Smooth muscle cell (in vitro differentiated cells): Measurements from ENCODE around the gene ADGRV1. TPM values are rescaled to one million over a fixed set of nuclear protein-coding genes. Genes with fewer than 3 reads are reported as not detected.

ENCODE experiments used
- DNase-seq: peaks from one replicate; lab custom pipeline; 2025; ENCODE audit not compliant: unreplicated experiment; lab: John Stamatoyannopoulos, UW
- H2AFZ ChIP-seq: fragments of 200-600 bp; sonication (generic); 2 replicates; pipeline ENCODE4 v1.6.0; 2016; ENCODE audit warnings: antibody characterized with exemption, low read depth, mild to moderate bottlenecking
- H3F3A ChIP-seq: fragments of 200-600 bp; sonication (generic); 2 replicates; pipeline ENCODE4 v1.6.0; 2017; ENCODE audit warnings: antibody characterized with exemption, low read depth
- H3K27ac ChIP-seq: fragments of 200-600 bp; sonication (generic); 2 replicates; pipeline ENCODE4 v1.5.1; 2016; ENCODE audit warnings: low read depth, mild to moderate bottlenecking
- H3K27me3 ChIP-seq: fragments of 200-600 bp; sonication (generic); 2 replicates; pipeline ENCODE4 v1.6.1; 2016; ENCODE audit warnings: low read depth, mild to moderate bottlenecking
- H3K36me3 ChIP-seq: fragments of 200-600 bp; sonication (generic); 2 replicates; pipeline ENCODE4 v1.5.1; 2016; ENCODE audit warnings: low read depth
- H3K4me1 ChIP-seq: fragments of 200-600 bp; sonication (generic); 2 replicates; pipeline ENCODE4 v1.5.1; 2016; ENCODE audit warnings: low read depth
- H3K4me2 ChIP-seq: fragments of 200-600 bp; sonication (generic); 2 replicates; pipeline ENCODE4 v1.6.0; 2016; ENCODE audit warnings: mild to moderate bottlenecking
- H3K4me3 ChIP-seq: fragments of 200-600 bp; sonication (generic); 2 replicates; pipeline ENCODE4 v1.5.1; 2016; ENCODE audit warnings: mild to moderate bottlenecking
- H3K79me2 ChIP-seq: fragments of 200-600 bp; sonication (generic); 2 replicates; pipeline ENCODE4 v1.6.0; 2016; ENCODE audit warnings: low read depth, mild to moderate bottlenecking
- H3K9ac ChIP-seq: fragments of 200-600 bp; sonication (generic); 2 replicates; pipeline ENCODE4 v1.6.0; 2016; ENCODE audit warnings: low read depth
- H3K9me3 ChIP-seq: fragments of 200-600 bp; sonication (generic); replicated peaks from 2 replicates; pipeline ENCODE4 v1.5.1; 2016; ENCODE audit warnings: low read depth
- H4K20me1 ChIP-seq: fragments of 200-600 bp; sonication (generic); 2 replicates; pipeline ENCODE4 v1.6.0; 2016; ENCODE audit warnings: low read depth
- WGBS: methylation state at CpG from one replicate; pipeline ENCODE4 v1.1.7; 2016; ENCODE audit warnings: low lambda C conversion rate; 5-methylcytosine and 5-hydroxymethylcytosine counted together
- polyA plus RNA-seq: library from polyadenylated mRNA; unstranded; fragments of >200 nt; fragmentation: Nextera tagmentation; extraction: Ambion mirVana; gene quantifications from 2 replicates; pipeline ENCODE4 v1.2.1, GENCODE V29; 2016
- total RNA-seq: library from RNA; depleted of rRNA; stranded (reverse); fragments of >200 nt; gene quantifications from 2 replicates; pipeline ENCODE4 v1.2.3, GENCODE V29; 2014
- TF ChIP-seq, protein P1 (sequence below): fragments of 200-600 bp; sonication (generic); IDR thresholded peaks from 2 replicates; pipeline ENCODE4 v1.5.1; 2017; ENCODE audit warnings: borderline replicate concordance, mild to moderate bottlenecking, antibody characterized with exemption; ENCODE audit not compliant: insufficient read depth, poor library complexity, severe bottlenecking

The ADGRV1 gene
- total and polyA plus RNA-seq, 2 experiments from 2014 or later = 16.8 to 17.7 TPM

DNA sequence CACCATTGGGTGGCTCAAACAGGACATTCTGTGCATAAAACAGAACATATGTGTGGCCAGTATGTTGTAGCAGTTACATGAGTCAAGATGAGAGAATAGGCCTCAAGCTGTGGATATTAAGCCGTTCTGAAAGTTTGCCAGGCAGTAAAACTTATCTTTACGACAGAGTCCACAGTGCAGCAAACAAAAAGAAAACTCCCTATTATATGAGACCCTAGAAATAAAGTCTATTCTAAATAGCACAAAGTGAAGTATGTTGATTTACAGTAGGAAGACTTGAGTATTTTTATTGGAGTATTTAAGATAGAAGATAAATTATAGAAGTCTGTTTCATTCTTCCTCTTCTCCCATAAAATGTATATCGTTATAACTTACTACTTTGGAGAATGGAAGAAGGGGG lies 271.5 kb downstream of the ADGRV1 start:
- Histone ChIP-seq H3K4me1 (no peaks in the 10 kb centered on the region), H3K9me3 (no peaks in the 10 kb centered on the region), H3K27me3 (no peaks in the 10 kb centered on the region), H3K79me2 (no peaks in the 10 kb centered on the region), H4K20me1 (no peaks in the 10 kb centered on the region), H3K36me3 (no peaks in the 10 kb centered on the region), H3K27ac (peak overlapping the region; percentile 16), H3K4me3 (no peak overlapping the region), H3K9ac (no peak overlapping the region), H3K4me2 (peak overlapping the region; percentile 57), H3F3A (no peaks in the 10 kb centered on the region), H2AFZ (peak overlapping the region; percentile 0)
- no peak for DNase-seq
- 22% methylated on average over 3 of the region's 3 CpGs for WGBS
- TF ChIP-seq, protein P1, sequence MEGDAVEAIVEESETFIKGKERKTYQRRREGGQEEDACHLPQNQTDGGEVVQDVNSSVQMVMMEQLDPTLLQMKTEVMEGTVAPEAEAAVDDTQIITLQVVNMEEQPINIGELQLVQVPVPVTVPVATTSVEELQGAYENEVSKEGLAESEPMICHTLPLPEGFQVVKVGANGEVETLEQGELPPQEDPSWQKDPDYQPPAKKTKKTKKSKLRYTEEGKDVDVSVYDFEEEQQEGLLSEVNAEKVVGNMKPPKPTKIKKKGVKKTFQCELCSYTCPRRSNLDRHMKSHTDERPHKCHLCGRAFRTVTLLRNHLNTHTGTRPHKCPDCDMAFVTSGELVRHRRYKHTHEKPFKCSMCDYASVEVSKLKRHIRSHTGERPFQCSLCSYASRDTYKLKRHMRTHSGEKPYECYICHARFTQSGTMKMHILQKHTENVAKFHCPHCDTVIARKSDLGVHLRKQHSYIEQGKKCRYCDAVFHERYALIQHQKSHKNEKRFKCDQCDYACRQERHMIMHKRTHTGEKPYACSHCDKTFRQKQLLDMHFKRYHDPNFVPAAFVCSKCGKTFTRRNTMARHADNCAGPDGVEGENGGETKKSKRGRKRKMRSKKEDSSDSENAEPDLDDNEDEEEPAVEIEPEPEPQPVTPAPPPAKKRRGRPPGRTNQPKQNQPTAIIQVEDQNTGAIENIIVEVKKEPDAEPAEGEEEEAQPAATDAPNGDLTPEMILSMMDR = no peak

DNA sequence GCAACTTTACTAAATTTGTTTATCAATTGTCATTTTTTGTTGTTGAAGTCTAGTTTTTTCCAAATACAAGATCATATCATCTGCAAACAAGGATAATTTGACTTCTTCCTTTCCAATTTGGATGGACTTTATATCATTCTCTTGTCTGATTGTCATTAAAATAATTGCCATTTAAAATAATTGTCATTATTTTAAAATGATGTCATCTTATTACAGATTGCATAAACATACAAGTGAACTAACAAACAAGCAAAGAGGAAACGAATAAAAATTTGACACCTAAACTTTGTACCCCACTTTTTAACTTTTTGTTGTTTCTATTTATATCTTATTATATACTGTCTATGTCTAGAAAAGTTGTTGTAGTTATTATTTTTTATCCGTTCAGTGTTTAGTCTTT lies 275.2 kb downstream of the ADGRV1 start:
- H3F3A ChIP-seq = no peaks in the 10 kb centered on the region

DNA sequence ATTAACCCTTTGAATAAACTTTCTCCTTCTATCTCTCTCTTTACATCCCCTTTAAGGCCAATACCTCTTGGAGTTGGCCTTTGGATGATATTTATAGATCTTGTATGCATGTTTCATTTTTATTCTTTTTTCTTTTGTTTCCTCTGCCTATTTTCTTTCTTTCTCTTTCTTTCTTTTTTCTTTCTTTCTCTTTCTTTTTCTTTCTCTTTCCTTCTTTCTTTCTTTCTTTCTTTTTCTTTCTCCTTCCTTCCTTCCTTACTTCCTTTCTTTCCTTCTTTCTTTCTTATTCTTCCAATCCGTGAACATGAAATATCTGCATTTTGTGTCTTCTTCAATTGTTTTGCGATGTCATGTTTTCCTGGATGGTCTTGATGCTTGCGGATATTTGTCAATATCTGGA lies 276.1 kb downstream of the ADGRV1 start:
- no peak for DNase-seq
- Histone ChIP-seq H3K4me1 (no peaks in the 10 kb centered on the region), H3K36me3 (no peaks in the 10 kb centered on the region), H4K20me1 (no peaks in the 10 kb centered on the region), H2AFZ (peak overlapping the region; percentile 28), H3K27ac (no peak overlapping the region), H3K4me2 (no peak overlapping the region), H3K27me3 (no peaks in the 10 kb centered on the region), H3F3A (no peaks in the 10 kb centered on the region), H3K79me2 (no peaks in the 10 kb centered on the region), H3K4me3 (no peak overlapping the region), H3K9ac (no peak overlapping the region), H3K9me3 (no peaks in the 10 kb centered on the region)
- TF ChIP-seq, protein P1 = no peak
- WGBS = 93% methylated on average over 3 of the region's 3 CpGs

More for the DNA sequence above, 275.2 kb downstream of the ADGRV1 start:
- H3K36me3 ChIP-seq = no peaks in the 10 kb centered on the region
- TF ChIP-seq, protein P1 = no peak
- H3K4me3 ChIP-seq = no peak overlapping the region
- no peaks in the 10 kb centered on the region for H3K79me2 ChIP-seq
- no peaks in the 10 kb centered on the region for H4K20me1 ChIP-seq
- no peak overlapping the region for H3K27ac ChIP-seq
- no peaks in the 10 kb centered on the region for H3K9me3 ChIP-seq
- no peaks in the 10 kb centered on the region for H3K27me3 ChIP-seq
- DNase-seq = no peak
- no peaks in the 10 kb centered on the region for H3K4me1 ChIP-seq
- H2AFZ ChIP-seq = no peak overlapping the region
- H3K9ac ChIP-seq = no peak overlapping the region
- 93% methylated on average over 2 of the region's 2 CpGs for WGBS
- no peak overlapping the region for H3K4me2 ChIP-seq

DNA sequence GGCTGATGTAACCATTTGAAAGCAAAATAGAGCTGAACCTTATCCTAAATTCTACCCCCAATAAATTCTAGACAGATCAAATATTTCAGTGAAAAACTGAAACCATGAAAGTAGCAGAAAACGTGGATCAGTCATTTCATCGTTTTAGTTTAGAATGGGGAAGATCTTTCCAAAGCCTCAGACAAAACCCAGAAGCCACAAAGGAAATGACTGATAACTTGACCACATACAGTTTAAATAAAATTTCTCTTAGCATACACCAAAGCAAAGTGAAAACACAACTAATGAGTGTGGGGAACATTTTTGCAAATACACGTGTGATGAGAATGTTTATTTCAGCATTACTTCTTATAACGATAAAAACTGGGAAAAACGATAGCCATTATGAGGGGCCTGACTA lies 284.8 kb downstream of the ADGRV1 start:
- TF ChIP-seq, protein P1 = no peak
- DNase-seq = no peak
- 19% methylated on average over 5 of the region's 5 CpGs for WGBS

More for the DNA sequence above, 284.8 kb downstream of the ADGRV1 start:
- H3K27me3 ChIP-seq = no peaks in the 10 kb centered on the region
- peak overlapping the region; percentile 25 for H3K27ac ChIP-seq
- no peak overlapping the region for H3K9ac ChIP-seq
- no peaks in the 10 kb centered on the region for H3K36me3 ChIP-seq
- H3F3A ChIP-seq = no peaks in the 10 kb centered on the region
- H3K4me2 ChIP-seq = peak overlapping the region; percentile 61
- H3K9me3 ChIP-seq = no peaks in the 10 kb centered on the region
- H3K4me3 ChIP-seq = peak overlapping the region; percentile 11
- H3K4me1 ChIP-seq = peaks cover 18% of the 10 kb centered on the region
- peak overlapping the region; percentile 34 for H2AFZ ChIP-seq
- H3K79me2 ChIP-seq = no peaks in the 10 kb centered on the region
- no peaks in the 10 kb centered on the region for H4K20me1 ChIP-seq
